Measurements from ENCODE around the gene WBP2.

DNA sequence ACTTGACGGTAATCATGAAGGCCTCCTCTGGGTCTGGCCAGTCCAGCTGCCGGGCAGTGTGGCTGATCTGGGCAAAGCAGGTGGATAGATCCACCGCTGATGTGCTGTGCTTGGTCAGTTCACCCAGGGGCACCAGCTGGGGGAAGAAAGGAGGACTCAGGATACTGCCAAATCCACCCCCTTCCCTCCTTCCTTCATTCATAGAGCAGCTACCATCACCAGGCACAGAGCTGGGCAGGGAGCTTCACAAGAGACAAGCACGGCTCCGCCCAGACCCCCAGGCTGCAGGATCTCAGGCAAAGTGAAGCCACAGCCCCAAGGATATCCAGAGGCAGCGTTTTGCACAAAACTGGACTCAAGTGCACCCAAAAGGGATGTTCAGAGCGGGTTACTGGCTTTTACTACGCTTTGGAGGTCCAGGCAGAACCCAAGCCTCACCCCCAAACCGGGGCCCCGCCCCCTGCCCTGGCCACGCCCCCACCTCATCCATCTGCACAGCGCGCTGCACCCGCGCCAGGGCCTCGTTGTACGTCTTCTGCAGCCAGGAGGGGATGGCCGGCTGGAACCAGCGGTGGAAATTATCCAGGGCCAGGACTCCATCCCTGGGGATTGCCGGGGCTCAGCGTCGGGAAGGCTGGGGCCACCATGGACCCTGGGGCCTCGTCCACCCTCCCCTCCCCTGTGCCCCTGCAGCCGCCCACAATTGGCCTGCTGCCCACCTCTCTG is 20.0 kb downstream of the WBP2 start:
- TF ChIP-seq POLR2AphosphoS5 (IDR thresholded peaks at IDR 0.05; ENCODE audit: low read depth, low read length) (no peak), TAF1 (IDR thresholded peaks at IDR 0.05; ENCODE audit: borderline replicate concordance, insufficient read depth, low read length) (no peak), SIN3A (IDR thresholded peaks at IDR 0.05; ENCODE audit: borderline replicate concordance, insufficient read depth, low read length) (no peak)
- TF ChIP-seq, protein P1, sequence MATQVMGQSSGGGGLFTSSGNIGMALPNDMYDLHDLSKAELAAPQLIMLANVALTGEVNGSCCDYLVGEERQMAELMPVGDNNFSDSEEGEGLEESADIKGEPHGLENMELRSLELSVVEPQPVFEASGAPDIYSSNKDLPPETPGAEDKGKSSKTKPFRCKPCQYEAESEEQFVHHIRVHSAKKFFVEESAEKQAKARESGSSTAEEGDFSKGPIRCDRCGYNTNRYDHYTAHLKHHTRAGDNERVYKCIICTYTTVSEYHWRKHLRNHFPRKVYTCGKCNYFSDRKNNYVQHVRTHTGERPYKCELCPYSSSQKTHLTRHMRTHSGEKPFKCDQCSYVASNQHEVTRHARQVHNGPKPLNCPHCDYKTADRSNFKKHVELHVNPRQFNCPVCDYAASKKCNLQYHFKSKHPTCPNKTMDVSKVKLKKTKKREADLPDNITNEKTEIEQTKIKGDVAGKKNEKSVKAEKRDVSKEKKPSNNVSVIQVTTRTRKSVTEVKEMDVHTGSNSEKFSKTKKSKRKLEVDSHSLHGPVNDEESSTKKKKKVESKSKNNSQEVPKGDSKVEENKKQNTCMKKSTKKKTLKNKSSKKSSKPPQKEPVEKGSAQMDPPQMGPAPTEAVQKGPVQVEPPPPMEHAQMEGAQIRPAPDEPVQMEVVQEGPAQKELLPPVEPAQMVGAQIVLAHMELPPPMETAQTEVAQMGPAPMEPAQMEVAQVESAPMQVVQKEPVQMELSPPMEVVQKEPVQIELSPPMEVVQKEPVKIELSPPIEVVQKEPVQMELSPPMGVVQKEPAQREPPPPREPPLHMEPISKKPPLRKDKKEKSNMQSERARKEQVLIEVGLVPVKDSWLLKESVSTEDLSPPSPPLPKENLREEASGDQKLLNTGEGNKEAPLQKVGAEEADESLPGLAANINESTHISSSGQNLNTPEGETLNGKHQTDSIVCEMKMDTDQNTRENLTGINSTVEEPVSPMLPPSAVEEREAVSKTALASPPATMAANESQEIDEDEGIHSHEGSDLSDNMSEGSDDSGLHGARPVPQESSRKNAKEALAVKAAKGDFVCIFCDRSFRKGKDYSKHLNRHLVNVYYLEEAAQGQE (IDR thresholded peaks at IDR 0.05; ENCODE audit: insufficient read depth in 1 of 2, low read depth in 2 of 2, low read length in 2 of 2), result no peak
